Neural progenitor cell (in vitro differentiated cells): Measurements from ENCODE around the gene HOXD12. TPM values are rescaled to one million over a fixed set of nuclear protein-coding genes. Genes with fewer than 3 reads are reported as not detected.
A peak's percentile ranks its signal among the peaks of the same experiment; 100 is the strongest.

Experiments
- DNase-seq: peaks from one replicate; pipeline ENCODE4 v3.0.0-alpha.2; 2016; ENCODE audit warnings: low spot score
- H2AFZ ChIP-seq: fragments of 200-600 bp; sonication (generic); replicated peaks from 2 replicates; pipeline ENCODE4 v1.6.1; 2016; ENCODE audit warnings: antibody characterized with exemption
- H3F3A ChIP-seq: fragments of 200-600 bp; sonication (generic); 2 replicates; pipeline ENCODE4 v1.6.1; 2016; ENCODE audit warnings: antibody characterized with exemption, low read depth
- H3K27ac ChIP-seq: fragments of 200-600 bp; sonication (generic); 2 replicates; pipeline ENCODE4 v1.5.1; 2016; ENCODE audit warnings: mild to moderate bottlenecking
- H3K27me3 ChIP-seq: fragments of 200-600 bp; sonication (generic); 2 replicates; pipeline ENCODE4 v1.6.1; 2016; ENCODE audit warnings: mild to moderate bottlenecking, moderate library complexity
- H3K36me3 ChIP-seq: fragments of 200-600 bp; sonication (generic); 2 replicates; pipeline ENCODE4 v1.5.1; 2016
- H3K4me1 ChIP-seq: fragments of 200-600 bp; sonication (generic); 2 replicates; pipeline ENCODE4 v1.6.1; 2016; ENCODE audit warnings: mixed run types
- H3K4me2 ChIP-seq: fragments of 200-600 bp; sonication (generic); 2 replicates; pipeline ENCODE4 v1.6.1; 2016
- H3K4me3 ChIP-seq: fragments of 200-600 bp; sonication (generic); 2 replicates; pipeline ENCODE4 v1.5.1; 2016
- H3K79me2 ChIP-seq: fragments of 200-600 bp; sonication (generic); 2 replicates; pipeline ENCODE4 v1.6.1; 2016; ENCODE audit warnings: low read depth
- H3K9ac ChIP-seq: fragments of 200-600 bp; sonication (generic); 2 replicates; pipeline ENCODE4 v1.6.1; 2016
- H3K9me3 ChIP-seq: fragments of 200-600 bp; sonication (generic); 2 replicates; pipeline ENCODE4 v1.5.1; 2016; ENCODE audit warnings: low read depth
- H4K20me1 ChIP-seq: fragments of 200-600 bp; sonication (generic); 2 replicates; pipeline ENCODE4 v1.6.1; 2016; ENCODE audit warnings: low read depth
- H3K27ac Mint-ChIP-seq: 3 replicates; pipeline ENCODE4 v1.8.0; 2021; ENCODE audit warnings: mixed read lengths
- H3K27me3 Mint-ChIP-seq: 2 replicates; pipeline ENCODE4 v1.8.0; 2022; ENCODE audit warnings: low read depth, mild to moderate bottlenecking, inconsistent platforms, moderate library complexity, mixed read lengths; ENCODE audit not compliant: insufficient read depth
- H3K36me3 Mint-ChIP-seq: 3 replicates; pipeline ENCODE4 v1.8.0; 2021; ENCODE audit warnings: mixed read lengths
- H3K4me1 Mint-ChIP-seq: 3 replicates; pipeline ENCODE4 v1.8.0; 2021; ENCODE audit warnings: mixed read lengths
- H3K4me3 Mint-ChIP-seq: 3 replicates; pipeline ENCODE4 v1.8.0; 2021; ENCODE audit warnings: mild to moderate bottlenecking, moderate library complexity, mixed read lengths
- H3K9me3 Mint-ChIP-seq: 3 replicates; pipeline ENCODE4 v1.8.0; 2020; ENCODE audit warnings: mixed read lengths
- CTCF ChIP-seq: fragments of 200-600 bp; sonication (generic); IDR thresholded peaks from 2 replicates; pipeline ENCODE4 v1.5.1; 2017; ENCODE audit warnings: antibody characterized with exemption, mild to moderate bottlenecking
- EZH2 ChIP-seq: fragments of 200-600 bp; sonication (generic); IDR thresholded peaks from 2 replicates; pipeline ENCODE4 v1.6.1; 2017; ENCODE audit warnings: antibody characterized with exemption, mild to moderate bottlenecking, moderate library complexity
- EZH2phosphoT487 ChIP-seq: fragments of 200-600 bp; sonication (generic); IDR thresholded peaks from 2 replicates; pipeline ENCODE4 v1.6.1; 2017; ENCODE audit warnings: antibody characterized with exemption
- total RNA-seq: library from RNA; depleted of rRNA; stranded (reverse); fragments of >200 nt; gene quantifications from 2 replicates; pipeline ENCODE4 v1.2.3, GENCODE V29; 2015; ENCODE audit warnings: low replicate concordance

The HOXD12 gene
- total RNA-seq, 1 donor from 2014 or later: not detected

- H4K20me1 ChIP-seq: peaks cover 84% of the 10 kb centered on the region
- H3K9me3 Mint-ChIP-seq: no peaks in the 10 kb centered on the region
- H3K36me3 Mint-ChIP-seq: no peaks in the 10 kb centered on the region
- H3K27ac Mint-ChIP-seq: no peak overlapping the region
- peaks cover 7% of the 10 kb centered on the region for H3K4me1 ChIP-seq
- peaks cover 8% of the 10 kb centered on the region for H3F3A ChIP-seq
- no peak for DNase-seq
- no peak overlapping the region for H3K27ac ChIP-seq
- H3K4me1 Mint-ChIP-seq: peaks cover 11% of the 10 kb centered on the region
- H3K9ac ChIP-seq: no peak overlapping the region
- H3K27me3 ChIP-seq: peaks cover 100% of the 10 kb centered on the region
- no peaks in the 10 kb centered on the region for H3K36me3 ChIP-seq
- no peak overlapping the region for H2AFZ ChIP-seq
- H3K9me3 ChIP-seq: no peaks in the 10 kb centered on the region
- no peaks in the 10 kb centered on the region for H3K79me2 ChIP-seq
- TF ChIP-seq EZH2 (peak; percentile 57), CTCF (no peak)
- H3K4me3 Mint-ChIP-seq: no peak overlapping the region
- H3K4me2 ChIP-seq: no peak overlapping the region
- H3K4me3 ChIP-seq: no peak overlapping the region
- H3K27me3 Mint-ChIP-seq: peaks cover 89% of the 10 kb centered on the region
Observed at GRCh38 chr2:176084611-176085119, 14.9 kb upstream of the HOXD12 start.

- Mint-ChIP-seq H3K9me3 (no peaks in the 10 kb centered on the region), H3K4me3 (peak overlapping the region; percentile 21), H3K36me3 (no peaks in the 10 kb centered on the region), H3K27ac (no peak overlapping the region), H3K4me1 (peaks cover 11% of the 10 kb centered on the region), H3K27me3 (peaks cover 95% of the 10 kb centered on the region)
- Histone ChIP-seq H3K9ac (no peak overlapping the region), H2AFZ (no peak overlapping the region), H3K9me3 (no peaks in the 10 kb centered on the region), H3K4me2 (peak overlapping the region; percentile 75), H3K36me3 (no peaks in the 10 kb centered on the region), H3K27me3 (peaks cover 100% of the 10 kb centered on the region), H3K27ac (no peak overlapping the region), H3K4me3 (peak overlapping the region; percentile 32), H3K79me2 (no peaks in the 10 kb centered on the region), H4K20me1 (peaks cover 89% of the 10 kb centered on the region), H3K4me1 (peaks cover 7% of the 10 kb centered on the region), H3F3A (peaks cover 6% of the 10 kb centered on the region)
- TF ChIP-seq EZH2: peak; percentile 93
- TF ChIP-seq EZH2phosphoT487: peak; percentile 99
- TF ChIP-seq CTCF: no peak
- DNase-seq: no peak
Observed at GRCh38 chr2:176085120-176085788, 14.3 kb upstream of the HOXD12 start.

DNA sequence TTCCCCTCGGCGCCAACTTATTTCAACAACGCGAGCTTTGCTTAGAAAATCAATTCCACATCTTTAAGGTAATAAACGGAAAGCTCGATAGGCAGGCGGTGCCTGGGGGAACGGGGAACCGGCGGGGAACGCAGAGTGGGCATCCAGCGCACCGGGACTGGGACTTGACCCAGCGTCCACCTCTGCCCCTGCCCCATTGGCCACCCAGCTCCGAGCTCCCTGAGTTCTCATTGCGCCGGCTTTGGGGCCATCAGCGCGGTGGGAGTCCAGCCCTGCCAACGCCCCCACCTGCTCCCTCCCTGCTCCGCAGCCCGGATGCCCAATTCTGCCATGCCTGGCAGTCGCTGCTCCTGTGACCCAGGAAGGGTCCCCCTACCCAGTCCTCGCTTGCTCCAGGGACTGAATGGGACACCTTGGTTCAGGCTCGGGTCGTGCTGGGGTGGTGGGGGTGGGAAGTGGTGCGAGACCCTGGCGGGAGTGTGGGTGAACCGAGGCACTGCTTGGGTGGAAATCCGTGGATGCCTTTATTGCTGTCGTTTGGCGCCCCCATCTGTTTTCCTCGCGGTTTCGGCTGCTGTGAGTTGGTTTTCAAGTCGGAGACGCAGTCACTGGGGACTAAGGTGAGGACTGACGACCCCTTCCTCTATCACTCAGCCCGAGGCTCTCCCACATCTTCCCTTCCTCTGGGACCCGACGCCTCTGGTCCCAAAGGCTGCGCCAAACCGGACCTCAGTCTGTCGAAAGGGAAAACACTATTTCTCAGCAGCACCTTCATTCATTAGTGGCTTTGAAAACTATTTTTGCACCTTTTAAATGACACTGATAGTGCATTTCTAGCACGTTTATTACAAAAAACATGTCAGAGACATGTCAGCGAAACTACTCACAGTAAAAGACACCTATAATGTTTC, 13.5 kb upstream of the HOXD12 start:
- peak overlapping the region; percentile 32 for H3K4me3 ChIP-seq
- H3K4me3 Mint-ChIP-seq: no peak overlapping the region
- H3K27me3 Mint-ChIP-seq: peaks cover 96% of the 10 kb centered on the region
- H3K4me1 Mint-ChIP-seq: peaks cover 8% of the 10 kb centered on the region
- peaks cover 7% of the 10 kb centered on the region for H3K4me1 ChIP-seq
- H2AFZ ChIP-seq: no peak overlapping the region
- no peak overlapping the region for H3K27ac Mint-ChIP-seq
- H3K79me2 ChIP-seq: no peaks in the 10 kb centered on the region
- no peaks in the 10 kb centered on the region for H3K36me3 ChIP-seq
- peaks cover 92% of the 10 kb centered on the region for H4K20me1 ChIP-seq
- TF ChIP-seq EZH2phosphoT487: peak; percentile 49
- no peak for TF ChIP-seq EZH2
- peak; percentile 75 for TF ChIP-seq CTCF
- H3K36me3 Mint-ChIP-seq: no peaks in the 10 kb centered on the region
- H3K9me3 ChIP-seq: no peaks in the 10 kb centered on the region
- peaks cover 3% of the 10 kb centered on the region for H3K9me3 Mint-ChIP-seq
- peak overlapping the region; percentile 75 for H3K4me2 ChIP-seq
- peaks cover 6% of the 10 kb centered on the region for H3F3A ChIP-seq
- no peak overlapping the region for H3K27ac ChIP-seq
- no peak overlapping the region for H3K9ac ChIP-seq
- DNase-seq: peak; percentile 78
- H3K27me3 ChIP-seq: peaks cover 100% of the 10 kb centered on the region
